Daoy (cell line): ENCODE measurements around the gene RPN2. TPM values are rescaled to one million over a fixed set of nuclear protein-coding genes. Genes with fewer than 3 reads are reported as not detected.

ENCODE experiments used
- DNase-seq: peaks from one replicate; pipeline ENCODE4 v3.0.0-alpha.2; 2015; ENCODE audit warnings: low read depth
- total RNA-seq: library from RNA; depleted of rRNA; stranded (reverse); fragments of >200 nt; shearing (Covaris generic); gene quantifications from 2 replicates; pipeline ENCODE4 v1.2.3, GENCODE V29; 2014

The RPN2 gene
- total RNA-seq, 1 experiment from 2014 or later = 187 TPM

DNA sequence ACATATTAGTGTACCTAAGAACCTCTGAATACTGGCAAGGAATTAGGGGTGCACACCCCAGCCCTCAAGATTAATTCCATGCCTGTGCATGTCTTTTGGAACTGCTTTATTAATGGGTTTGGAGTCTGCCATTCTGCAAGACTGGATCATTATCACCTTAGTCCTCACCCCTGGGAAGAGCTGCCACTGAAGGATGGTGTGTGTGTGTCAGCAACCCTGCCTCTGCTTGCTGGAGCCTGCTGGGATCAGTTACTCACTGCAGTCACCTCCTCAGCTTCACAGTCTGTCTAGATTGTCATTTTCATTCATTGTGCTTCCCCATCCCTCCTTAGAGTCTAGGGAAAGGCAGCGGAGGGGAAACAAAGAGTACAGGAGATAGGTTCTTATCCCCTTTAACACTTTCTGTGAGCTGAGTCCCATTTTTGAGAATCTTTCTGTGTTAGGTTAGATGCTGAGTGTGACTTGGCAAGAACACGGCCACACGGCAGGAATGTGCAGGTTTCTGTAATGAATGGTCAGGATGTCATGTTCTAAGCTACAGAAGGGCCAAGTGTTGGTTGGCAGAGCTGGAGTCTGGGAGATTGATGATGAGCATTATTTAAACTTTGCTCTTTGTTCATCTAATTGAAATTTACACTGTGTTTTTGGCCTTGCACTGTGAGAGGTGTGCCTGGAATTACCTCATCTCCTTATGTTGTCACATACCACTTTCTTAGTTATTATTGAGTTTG, 61.4 kb downstream of the RPN2 start:
- no peak for DNase-seq

DNA sequence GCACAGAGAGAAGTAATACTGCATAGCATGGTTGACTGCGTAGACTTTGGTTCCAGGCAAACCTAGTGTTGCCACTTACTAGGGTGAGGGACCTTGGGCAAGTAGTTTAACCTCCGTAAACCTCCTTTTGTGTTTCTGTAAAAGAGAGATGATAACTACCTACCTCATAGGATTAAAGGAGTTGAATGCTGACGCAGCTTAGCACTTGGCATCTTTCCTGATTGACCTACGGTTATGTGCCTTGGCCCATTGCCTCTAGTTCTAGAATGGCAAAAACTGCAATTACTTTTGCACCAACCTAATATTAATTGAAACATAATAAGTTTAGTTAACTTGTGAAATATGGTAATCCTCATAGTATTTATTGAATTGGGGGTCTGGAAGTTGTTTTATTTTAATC, 63.4 kb downstream of the RPN2 start:
- DNase-seq = no peak

DNA sequence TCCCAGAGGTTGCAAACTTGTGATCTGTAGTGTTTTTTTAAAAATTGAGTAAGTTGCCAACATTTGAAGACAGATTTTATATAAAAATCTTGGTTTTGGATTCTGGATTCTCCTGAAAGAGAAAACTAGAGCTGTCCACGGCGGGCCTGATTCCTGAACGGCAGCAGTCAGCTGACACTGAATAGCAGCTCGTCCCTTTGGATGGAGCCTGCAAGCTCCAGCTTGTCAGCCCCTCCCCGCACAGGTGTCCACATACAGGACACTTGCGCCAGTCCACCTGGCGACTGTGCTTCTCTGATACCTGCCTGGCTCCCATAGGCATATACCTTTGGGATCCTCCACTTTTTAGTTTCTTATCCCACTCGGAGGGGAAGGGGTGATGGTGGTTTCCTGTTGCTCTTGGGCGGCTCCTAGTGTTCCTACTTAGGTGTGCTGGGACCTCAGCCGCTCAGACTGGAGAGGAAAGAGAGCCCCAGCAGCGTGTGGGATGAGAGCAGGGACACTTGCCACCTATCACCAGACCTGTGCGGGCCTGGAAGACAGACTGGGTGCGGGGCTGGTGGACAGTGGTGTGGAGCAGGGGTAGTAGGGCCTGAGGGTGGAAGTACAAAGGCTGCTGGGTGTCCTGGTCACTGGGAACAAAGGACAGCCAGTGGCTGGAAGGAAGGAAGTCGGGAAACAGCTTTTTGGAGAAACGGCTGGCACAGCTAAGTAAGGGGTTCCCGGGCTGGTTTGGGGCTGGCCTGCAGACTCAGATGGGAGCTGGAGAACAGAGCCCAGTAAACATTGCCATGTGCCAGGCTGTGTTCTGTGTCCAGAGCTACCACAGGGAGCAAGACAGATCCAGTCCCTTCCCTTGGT, 64.2 kb downstream of the RPN2 start:
- no peak for DNase-seq

DNA sequence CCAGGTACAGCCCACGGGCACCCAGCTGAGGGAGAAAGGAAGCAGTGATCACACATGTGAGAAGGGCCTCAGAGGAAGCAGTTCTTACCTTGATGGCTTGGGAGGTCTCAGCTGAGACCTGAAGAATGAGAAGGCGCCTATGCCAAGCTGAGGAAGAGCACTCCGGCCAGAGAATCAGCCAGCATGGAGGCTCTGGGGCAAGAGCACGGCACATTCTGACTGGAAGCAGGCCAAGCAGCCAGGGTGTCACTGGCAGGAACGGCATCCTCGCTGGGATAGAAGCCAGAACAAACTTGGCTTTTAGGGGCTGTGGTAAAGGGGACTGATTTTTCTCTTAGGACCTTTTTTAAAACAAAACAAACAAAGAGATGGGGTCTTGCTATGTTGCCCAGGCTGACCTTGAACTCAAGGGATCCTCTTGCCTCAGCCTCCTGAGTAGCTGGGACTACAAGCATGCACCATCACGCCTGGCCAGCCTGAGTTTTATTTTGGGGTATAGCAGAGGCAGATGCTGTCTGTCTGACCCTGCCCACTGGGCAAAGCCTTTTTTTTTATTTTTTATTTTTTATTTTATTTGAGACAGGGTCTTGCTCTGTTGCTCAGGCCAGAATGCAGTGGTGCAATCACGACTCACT, 64.9 kb downstream of the RPN2 start:
- no peak for DNase-seq

DNA sequence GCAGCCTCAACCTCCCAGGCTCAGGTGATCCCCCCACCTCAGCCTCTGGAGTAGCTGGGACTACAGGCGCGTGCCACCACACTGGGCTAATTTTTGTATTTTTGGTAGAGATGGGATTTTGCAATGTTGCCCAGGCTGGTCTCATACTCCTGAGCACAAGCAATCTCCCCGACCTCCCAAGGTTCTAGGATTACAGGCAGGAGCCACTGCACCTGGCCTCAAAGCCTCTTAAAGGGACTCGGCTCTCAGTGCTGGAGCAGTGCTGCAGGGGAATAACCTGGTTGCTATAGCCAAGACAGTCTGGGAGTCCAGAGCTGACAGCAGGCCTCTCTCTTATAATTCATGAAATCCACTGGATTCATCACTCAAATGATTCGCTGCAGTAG, 65.4 kb downstream of the RPN2 start:
- no peak for DNase-seq

DNA sequence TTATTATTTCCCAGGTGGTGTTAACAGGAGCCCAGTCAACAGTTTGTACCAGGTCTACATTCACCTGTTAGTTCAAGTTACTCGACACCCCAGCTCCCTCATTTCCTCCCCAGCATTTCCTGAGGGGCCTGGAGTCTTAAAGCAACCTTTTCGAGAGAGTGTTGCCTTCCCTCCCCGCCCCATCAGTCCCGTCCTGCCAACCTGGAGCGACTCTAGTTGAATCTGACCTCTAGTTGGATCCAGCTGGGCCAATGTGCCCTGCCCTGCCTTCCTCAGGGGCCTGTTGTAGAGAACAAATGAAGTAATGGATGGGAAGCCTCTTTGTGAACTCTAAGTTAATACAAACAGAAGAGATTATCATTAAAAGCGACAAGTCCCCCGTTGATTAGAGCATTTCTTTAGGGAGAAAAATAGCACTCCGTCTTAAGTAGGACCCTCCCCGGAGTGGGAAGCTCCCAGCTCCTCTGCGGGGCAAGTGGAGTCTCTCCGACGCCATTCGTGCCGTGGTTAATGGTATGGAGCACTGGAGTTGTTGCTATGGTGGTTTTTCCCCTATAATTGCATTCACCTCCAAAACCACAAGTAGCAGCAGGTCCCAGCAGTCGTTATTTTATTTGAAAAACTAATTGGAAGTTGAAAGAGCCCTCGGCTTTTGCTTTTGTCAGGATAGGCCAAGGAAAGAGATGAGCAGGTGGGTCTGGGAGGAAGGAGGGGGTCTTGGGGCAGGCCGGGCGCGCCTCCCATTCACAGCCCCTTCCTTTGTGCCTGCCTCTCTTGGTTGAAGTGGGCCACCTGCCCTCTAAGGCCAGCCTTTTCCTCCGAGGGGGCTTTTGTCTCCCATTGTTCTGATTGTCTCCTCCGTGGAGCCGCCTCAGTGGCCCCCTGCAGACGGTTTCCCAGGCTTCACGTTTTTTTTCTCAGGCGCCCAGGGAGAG, 66.4 kb downstream of the RPN2 start:
- no peak for DNase-seq

DNA sequence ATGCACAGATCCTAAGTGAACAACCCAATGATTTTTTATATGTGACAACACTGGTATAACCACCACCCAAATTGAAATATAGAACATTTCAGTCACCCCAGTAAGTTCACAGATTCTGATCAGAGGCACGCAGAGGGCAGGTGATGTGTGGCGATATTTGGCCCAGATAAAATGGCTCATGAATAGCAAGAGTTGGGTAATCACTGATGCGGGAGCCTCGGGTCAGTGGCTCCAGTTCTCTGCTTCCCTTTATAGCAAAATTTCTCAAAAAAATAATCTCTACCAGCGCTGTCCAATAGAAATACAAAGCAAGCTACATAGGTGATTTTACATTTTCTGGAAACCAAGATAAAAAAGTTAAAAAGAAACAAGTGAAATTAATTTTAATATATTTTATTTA, 67.6 kb downstream of the RPN2 start:
- DNase-seq = no peak

DNA sequence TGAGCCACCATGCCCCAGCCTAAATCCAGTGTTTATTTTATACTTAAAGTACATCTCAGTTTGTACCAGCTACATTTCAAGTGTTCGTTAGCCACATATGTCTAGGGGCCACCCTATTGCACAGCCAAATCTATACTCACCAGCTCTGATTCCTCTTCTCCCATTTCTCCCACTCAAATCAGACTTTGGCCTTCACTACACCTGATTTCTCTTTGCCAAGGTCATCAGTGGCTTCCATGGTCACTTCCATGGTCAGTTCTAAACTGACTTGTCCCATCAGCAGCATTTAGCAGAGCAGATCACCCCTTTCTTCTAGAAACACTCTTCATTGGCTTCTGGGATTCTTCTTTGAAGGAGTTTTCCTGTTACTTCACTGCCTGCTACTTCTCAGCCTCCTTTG, 68.4 kb downstream of the RPN2 start:
- DNase-seq = no peak

DNA sequence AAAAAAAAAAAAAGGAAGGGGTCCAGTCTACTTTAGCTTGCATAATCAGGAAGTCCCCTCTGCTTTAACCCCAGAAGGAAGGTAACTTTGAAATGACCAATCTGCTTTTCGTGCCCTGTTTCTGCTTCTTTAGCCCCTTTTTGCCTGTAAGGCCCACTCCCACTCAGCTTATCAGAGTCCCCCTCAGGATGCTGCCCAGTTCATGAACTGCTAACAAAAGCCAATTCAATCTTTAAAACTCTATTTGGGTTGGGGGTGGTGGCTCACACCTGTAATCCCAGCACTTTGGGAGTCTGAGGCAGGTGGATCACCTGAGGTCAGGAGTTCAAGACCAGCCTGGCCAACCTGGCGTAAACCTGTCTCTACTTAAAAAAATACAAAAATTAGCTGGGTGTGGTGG, 70.2 kb downstream of the RPN2 start:
- no peak for DNase-seq

DNA sequence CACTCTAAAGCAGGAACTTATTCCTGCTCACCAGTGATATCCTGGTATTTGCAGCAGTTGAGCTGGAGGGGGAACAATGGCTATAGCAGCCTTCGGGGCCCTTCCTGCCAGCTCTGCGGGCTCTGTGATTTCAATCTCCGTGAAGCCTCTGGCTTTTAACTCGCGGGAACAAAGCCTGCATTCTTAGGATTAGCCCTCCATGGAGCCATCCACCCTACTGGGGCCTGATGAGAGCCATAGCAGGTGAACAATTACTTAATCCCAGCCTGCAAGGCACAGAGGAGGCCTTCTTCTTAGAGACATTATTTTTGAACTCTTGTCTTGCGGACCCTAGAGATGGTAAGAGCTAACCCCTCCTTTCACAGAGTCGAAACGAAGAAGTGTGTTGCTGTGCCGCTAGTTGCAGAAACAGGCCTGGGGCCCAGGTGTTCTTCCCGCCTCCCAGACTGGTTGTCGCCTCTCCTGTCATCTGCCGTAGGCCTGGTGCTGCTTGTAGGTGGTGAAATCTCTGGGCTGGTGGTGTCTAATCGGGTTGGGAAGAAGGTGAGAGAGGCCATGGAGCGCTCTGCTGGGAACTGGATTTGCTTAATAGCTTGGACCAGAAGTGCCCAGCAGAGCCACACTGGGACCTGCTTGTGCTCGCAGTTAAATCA, 72.8 kb downstream of the RPN2 start:
- no peak for DNase-seq

DNA sequence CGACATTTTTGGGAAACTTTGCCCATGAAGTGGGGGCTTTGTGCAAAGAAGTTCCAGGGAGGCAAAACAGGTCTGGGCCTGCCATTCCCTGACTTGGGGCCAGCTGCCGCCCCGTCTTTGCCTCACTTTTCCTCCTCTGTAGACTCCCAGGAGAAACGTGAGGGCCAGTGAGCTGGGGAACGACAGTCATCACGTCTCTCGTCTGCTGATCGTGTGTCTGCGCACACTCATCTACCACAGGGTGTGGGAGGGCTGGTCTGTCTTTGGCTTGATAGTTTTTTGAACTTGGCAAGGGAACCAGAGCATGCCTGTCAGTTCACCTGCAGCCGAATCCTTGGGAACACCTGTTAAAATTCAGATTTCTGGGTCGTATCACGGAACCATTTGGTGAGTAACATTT, 74.0 kb downstream of the RPN2 start:
- DNase-seq = no peak

DNA sequence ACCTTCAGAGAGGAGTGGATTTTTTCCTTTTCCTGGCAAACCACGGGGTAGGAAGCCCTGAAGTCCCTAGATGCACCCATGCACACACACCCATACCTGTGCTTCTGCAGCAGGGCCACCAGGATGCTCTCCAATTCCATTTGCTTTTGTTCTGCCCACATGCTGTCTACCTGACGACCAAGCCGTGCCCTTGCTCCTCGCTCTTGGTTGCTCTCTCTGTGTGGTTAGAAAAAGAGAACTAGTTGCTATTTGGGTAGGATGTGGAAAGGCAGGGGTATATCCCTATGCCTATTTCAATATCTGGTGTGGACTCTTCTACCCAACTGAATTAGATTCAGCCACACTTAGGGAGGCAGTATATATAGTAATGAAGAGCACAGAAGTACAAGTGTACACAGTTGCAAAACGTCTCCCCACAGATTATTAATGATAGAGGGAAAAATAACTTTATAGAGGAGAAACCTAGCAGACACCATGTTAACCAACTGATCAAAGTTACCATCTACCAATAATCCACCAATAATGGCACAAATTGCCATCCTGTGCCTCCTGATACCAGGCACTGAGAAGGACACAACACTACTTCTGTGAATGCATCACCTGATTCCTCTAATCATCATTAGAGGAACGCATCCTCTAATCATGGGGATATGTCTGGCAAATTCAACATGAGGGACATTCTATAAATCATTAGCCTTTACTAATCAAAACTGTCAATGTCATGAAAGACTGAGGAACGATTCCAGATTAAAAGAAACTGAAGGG, 75.2 kb downstream of the RPN2 start:
- no peak for DNase-seq

DNA sequence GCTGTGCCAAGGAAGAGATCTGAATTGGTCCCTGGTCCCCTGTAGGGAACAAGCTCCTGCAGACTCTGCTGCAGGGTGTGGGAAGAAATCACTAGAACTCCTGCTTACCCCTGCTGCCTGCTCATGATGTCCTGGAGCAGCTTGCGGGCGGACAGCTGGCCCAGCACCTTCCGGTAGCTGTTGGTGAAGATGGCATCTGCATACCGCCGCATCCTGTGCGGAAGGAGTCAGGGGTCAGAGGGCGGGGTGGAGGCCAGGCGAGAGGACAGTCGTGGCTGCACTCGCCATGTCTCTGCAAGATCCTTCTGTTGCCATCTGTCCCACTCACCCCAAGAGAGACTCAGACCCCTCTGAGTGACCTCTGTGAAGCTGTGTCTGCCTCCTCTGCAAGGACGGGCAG, 77.2 kb downstream of the RPN2 start:
- no peak for DNase-seq

DNA sequence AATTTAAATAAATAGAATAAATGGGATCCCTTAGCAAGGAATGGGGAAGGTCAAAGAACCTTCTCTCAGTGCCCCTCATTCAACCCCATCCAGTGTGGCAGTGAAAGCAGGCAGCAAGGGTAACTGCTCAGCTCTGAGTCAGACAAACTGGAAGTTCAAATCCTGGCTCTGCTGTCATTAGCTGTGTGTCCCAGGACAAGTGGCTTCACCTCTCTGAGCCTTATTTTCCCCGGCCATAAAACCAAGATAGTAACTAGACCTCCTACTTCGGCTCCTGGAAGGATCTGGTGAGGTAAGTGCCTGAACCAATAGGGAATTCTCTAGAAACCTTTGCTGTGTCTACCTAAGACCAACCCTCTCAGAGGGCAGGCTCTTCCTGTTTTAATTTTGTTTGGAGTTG, 78.4 kb downstream of the RPN2 start:
- no peak for DNase-seq

DNA sequence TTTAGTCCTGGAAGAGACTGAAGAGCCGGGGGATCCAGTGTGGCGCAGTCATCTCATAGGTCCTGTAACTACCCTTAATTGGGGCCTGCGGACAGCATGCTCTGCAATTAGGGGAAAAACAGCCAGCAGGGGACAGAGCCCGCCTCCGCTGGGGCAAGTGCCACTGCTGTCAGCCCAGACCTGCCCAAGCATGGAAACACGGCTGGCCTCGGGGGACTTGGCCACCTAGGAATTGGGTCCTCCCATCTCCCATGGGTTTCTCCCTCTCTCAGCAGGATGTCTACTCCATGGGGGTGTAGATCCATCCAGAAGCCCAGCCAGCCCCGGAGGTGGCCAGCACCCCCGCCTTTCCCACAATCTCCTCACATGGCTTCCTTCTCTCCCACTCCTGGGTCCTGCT, 78.9 kb downstream of the RPN2 start:
- DNase-seq = no peak

DNA sequence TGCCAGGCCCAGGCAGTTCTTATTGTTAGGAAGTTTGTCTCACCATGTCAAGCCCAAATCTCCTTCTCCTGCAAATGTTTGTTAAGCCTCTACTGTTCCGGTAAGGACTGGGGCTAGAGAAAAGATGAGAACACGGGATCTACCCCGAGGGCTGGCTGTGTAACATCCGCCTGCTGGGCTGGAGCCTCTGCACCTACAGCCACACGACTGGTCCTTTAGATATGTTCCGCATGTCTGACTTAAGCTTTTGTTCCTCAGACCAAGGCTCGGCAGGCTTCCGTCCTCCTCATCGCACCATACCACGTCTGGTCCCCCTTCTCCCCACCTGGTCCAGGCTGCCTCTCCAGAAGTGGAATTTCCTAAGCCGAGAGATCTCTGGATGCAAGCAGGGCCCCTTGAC, 79.9 kb downstream of the RPN2 start:
- no peak for DNase-seq

DNA sequence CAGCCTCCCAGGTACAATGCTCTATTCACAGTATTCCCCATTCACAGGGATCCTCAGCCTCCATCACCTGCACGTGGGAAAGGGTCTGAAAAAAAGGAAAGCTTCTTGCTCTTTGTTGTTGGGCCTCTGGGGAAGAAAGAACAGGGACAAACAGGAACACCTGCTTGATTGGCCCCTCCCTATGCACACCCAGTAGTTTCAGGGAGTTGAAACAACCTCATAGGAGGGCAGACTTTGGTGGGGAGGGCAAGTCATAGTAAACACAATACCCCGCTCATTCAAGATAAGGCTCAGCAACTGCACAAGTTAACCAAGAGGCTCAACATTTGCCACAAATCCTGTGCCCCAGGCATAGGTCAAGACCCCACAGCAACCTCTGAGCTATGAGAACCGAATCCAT, 80.7 kb downstream of the RPN2 start:
- no peak for DNase-seq

DNA sequence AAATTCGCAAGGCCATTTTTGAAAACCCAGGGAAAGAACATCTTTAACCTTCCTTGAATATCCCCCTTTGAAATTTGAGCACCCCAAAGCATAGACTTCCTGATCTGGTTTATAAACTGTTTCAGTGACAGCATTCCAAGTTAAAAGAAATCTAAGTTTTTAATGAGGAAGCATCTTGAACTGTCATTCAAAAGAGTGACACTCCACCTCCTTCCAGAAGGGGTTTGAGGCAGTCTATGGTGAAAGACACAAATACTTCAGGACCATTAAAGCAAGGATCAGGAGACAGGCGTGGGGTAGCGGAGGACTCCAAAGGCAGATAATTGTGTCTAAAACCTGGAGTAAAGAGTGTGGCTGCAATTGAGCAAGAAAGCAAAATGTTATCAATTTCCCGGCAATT, 81.8 kb downstream of the RPN2 start:
- DNase-seq = no peak

DNA sequence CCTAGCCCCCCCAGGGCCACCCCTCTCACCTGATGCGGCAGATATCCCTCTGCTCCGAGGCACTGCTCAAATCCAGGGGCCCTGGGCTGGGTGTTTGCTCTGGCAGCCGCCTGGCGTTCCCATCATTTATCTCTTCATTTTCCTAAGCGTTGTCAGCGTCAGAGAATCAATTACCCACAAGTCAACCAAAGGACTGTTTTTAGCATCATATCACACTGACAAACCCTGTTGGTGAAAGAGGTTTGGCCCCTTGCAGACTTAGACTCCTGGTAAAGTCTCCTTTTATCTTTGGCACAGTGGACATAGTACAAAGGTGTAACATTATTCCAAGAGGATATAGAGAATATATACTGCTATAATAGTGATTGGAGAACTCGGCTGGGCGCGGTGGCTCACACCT, 82.6 kb downstream of the RPN2 start, which contains the start of gene GHRH:
Gene GHRH, minus strand, starts transcription at position 101 of the 400 bp plus-strand sequence. CDS start 4,925 bp downstream, outside the sequence.
- no peak for DNase-seq

DNA sequence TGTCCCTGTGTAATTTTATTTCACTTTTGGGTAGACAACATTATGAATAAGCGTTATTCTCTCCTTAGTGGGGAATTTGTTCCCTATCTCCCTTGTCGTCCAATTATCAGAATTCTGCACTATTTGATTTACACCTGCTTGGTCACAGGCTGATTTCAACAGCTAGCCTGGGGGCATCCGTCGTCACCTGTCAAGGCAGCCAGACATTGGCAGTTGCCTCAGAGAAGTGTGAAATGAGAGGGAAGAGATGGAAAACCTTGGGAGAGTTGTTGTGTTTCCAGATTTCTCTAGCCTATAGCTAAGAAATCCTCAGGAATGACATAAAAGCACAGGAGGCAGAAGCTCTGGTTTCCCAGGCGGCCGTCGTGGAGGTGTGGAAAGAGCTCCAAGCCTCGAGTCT, 83.4 kb downstream of the RPN2 start:
- DNase-seq = no peak
